ENCODE measurements around the gene PTPRJ. TPM values are rescaled to one million over a fixed set of nuclear protein-coding genes. Genes with fewer than 3 reads are reported as not detected.

PTPRJ gene
- total RNA-seq, 1 donor from 2014 or later, result 22.9 TPM

- no peak overlapping the region for H3K4me3 Mint-ChIP-seq (ENCODE audit: unreplicated experiment)
- H3K4me3 ChIP-seq (ENCODE audit: insufficient read depth, low read depth, low read length), result no peak overlapping the region
- no peaks in the 10 kb centered on the region for H3K27me3 Mint-ChIP-seq (ENCODE audit: low read depth, unreplicated experiment)
- H3K4me1 Mint-ChIP-seq (ENCODE audit: low read depth, unreplicated experiment), result no peaks in the 10 kb centered on the region
- no peaks in the 10 kb centered on the region for H3K36me3 Mint-ChIP-seq (ENCODE audit: low read depth, unreplicated experiment)
- H3K27ac ChIP-seq (ENCODE audit: low read depth, low read length), result no peak overlapping the region
- H3K4me1 ChIP-seq (ENCODE audit: insufficient read depth, low read length), result no peaks in the 10 kb centered on the region
- no peak for DNase-seq (ENCODE audit: low read depth)
- no peak overlapping the region for H3K27ac Mint-ChIP-seq (ENCODE audit: unreplicated experiment)
- H3K9me3 Mint-ChIP-seq (ENCODE audit: unreplicated experiment), result no peaks in the 10 kb centered on the region
- no peaks in the 10 kb centered on the region for H3K27me3 ChIP-seq (ENCODE audit: insufficient read depth, low read length)
- H3K36me3 ChIP-seq (ENCODE audit: insufficient read depth, low read length), result no peaks in the 10 kb centered on the region
- no peaks in the 10 kb centered on the region for H3K79me2 ChIP-seq (ENCODE audit: insufficient read depth, low read length)
- TF ChIP-seq, protein P1, sequence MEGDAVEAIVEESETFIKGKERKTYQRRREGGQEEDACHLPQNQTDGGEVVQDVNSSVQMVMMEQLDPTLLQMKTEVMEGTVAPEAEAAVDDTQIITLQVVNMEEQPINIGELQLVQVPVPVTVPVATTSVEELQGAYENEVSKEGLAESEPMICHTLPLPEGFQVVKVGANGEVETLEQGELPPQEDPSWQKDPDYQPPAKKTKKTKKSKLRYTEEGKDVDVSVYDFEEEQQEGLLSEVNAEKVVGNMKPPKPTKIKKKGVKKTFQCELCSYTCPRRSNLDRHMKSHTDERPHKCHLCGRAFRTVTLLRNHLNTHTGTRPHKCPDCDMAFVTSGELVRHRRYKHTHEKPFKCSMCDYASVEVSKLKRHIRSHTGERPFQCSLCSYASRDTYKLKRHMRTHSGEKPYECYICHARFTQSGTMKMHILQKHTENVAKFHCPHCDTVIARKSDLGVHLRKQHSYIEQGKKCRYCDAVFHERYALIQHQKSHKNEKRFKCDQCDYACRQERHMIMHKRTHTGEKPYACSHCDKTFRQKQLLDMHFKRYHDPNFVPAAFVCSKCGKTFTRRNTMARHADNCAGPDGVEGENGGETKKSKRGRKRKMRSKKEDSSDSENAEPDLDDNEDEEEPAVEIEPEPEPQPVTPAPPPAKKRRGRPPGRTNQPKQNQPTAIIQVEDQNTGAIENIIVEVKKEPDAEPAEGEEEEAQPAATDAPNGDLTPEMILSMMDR (IDR thresholded peaks at IDR 0.05; ENCODE audit: insufficient read depth, low read depth, low read length), result no peak
- TF ChIP-seq EZH2 (IDR thresholded peaks at IDR 0.05; ENCODE audit: insufficient read depth, low read length), result no peak
- H3K9ac ChIP-seq (ENCODE audit: low read length), result no peak overlapping the region
- no peak for FAIRE-seq
- no peak overlapping the region for H2AFZ ChIP-seq (ENCODE audit: low read depth, low read length)
- no peaks in the 10 kb centered on the region for H4K20me1 ChIP-seq (ENCODE audit: insufficient read depth, low read length)
- no peak overlapping the region for H3K4me2 ChIP-seq (ENCODE audit: low read length)
- no peaks in the 10 kb centered on the region for H3K9me3 ChIP-seq (ENCODE audit: insufficient read depth, low read depth, low read length)
Measured at GRCh38 chr11:48207881-48208280, 227.5 kb downstream of the PTPRJ start.

- no peaks in the 10 kb centered on the region for H3K4me1 ChIP-seq (ENCODE audit: insufficient read depth, low read length)
- no peaks in the 10 kb centered on the region for H3K9me3 ChIP-seq (ENCODE audit: insufficient read depth, low read depth, low read length)
- Mint-ChIP-seq H3K27ac (ENCODE audit: unreplicated experiment) (no peak overlapping the region), H3K27me3 (ENCODE audit: low read depth, unreplicated experiment) (no peaks in the 10 kb centered on the region), H3K4me1 (ENCODE audit: low read depth, unreplicated experiment) (no peaks in the 10 kb centered on the region), H3K9me3 (ENCODE audit: unreplicated experiment) (peaks cover 2% of the 10 kb centered on the region), H3K36me3 (ENCODE audit: low read depth, unreplicated experiment) (peaks cover under 1% of the 10 kb centered on the region), H3K4me3 (ENCODE audit: unreplicated experiment) (no peak overlapping the region)
- no peak overlapping the region for H3K4me3 ChIP-seq (ENCODE audit: insufficient read depth, low read depth, low read length)
- no peaks in the 10 kb centered on the region for H3K79me2 ChIP-seq (ENCODE audit: insufficient read depth, low read length)
- no peak overlapping the region for H3K27ac ChIP-seq (ENCODE audit: low read depth, low read length)
- H3K27me3 ChIP-seq (ENCODE audit: insufficient read depth, low read length), result no peaks in the 10 kb centered on the region
- no peak overlapping the region for H3K9ac ChIP-seq (ENCODE audit: low read length)
- no peak overlapping the region for H2AFZ ChIP-seq (ENCODE audit: low read depth, low read length)
- FAIRE-seq (no peak), DNase-seq (ENCODE audit: low read depth) (no peak)
- no peaks in the 10 kb centered on the region for H3K36me3 ChIP-seq (ENCODE audit: insufficient read depth, low read length)
- H4K20me1 ChIP-seq (ENCODE audit: insufficient read depth, low read length), result no peaks in the 10 kb centered on the region
- no peak for TF ChIP-seq EZH2 (IDR thresholded peaks at IDR 0.05; ENCODE audit: insufficient read depth, low read length)
- TF ChIP-seq, protein P1 (IDR thresholded peaks at IDR 0.05; ENCODE audit: insufficient read depth, low read depth, low read length), result no peak
- no peak overlapping the region for H3K4me2 ChIP-seq (ENCODE audit: low read length)
Measured at GRCh38 chr11:48210052-48210451, 229.7 kb downstream of the PTPRJ start.

DNA sequence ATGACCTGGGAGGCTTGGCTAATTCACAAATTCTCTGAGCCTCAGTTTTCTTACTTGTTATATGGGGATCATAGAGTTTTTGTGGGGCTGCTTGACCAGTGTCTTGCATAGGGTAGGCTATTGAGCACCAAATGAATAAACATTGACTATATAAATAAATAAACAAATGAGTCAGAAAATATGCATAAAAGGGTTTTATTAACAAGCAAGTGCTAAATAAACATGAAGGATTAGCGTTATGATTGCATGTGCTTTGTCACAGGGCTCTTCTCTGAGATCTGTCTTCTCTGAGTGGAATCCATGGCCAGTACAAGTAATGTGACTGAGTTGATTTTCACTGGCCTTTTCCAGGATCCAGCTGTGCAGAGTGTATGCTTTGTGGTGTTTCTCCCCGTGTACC, 236.2 kb downstream of the PTPRJ start, which contains the start of gene OR4B1:
OR4B1 (plus strand) TSS at position 301 of the 400 bp plus-strand sequence; CDS start at position 301, 0 bp downstream.
- Histone ChIP-seq H4K20me1 (ENCODE audit: insufficient read depth, low read length) (no peaks in the 10 kb centered on the region), H3K9ac (ENCODE audit: low read length) (no peak within 1 kb of the TSS), H3K4me2 (ENCODE audit: low read length) (no peak within 1 kb of the TSS), H3K4me3 (ENCODE audit: insufficient read depth, low read depth, low read length) (no peak within 1 kb of the TSS), H3K9me3 (ENCODE audit: insufficient read depth, low read depth, low read length) (no peaks in the 10 kb centered on the region), H3K27me3 (ENCODE audit: insufficient read depth, low read length) (no peaks in the 10 kb centered on the region), H3K36me3 (ENCODE audit: insufficient read depth, low read length) (no peaks in the 10 kb centered on the region), H2AFZ (ENCODE audit: low read depth, low read length) (no peak within 1 kb of the TSS), H3K4me1 (ENCODE audit: insufficient read depth, low read length) (no peaks in the 10 kb centered on the region), H3K79me2 (ENCODE audit: insufficient read depth, low read length) (no peaks in the 10 kb centered on the region), H3K27ac (ENCODE audit: low read depth, low read length) (no peak within 1 kb of the TSS)
- Mint-ChIP-seq H3K27me3 (ENCODE audit: low read depth, unreplicated experiment) (no peaks in the 10 kb centered on the region), H3K27ac (ENCODE audit: unreplicated experiment) (no peak within 1 kb of the TSS), H3K4me1 (ENCODE audit: low read depth, unreplicated experiment) (no peaks in the 10 kb centered on the region), H3K4me3 (ENCODE audit: unreplicated experiment) (no peak within 1 kb of the TSS), H3K36me3 (ENCODE audit: low read depth, unreplicated experiment) (peaks cover 2% of the 10 kb centered on the region), H3K9me3 (ENCODE audit: unreplicated experiment) (peaks cover 2% of the 10 kb centered on the region)
- TF ChIP-seq, protein P1 (IDR thresholded peaks at IDR 0.05; ENCODE audit: insufficient read depth, low read depth, low read length), result no peak
- no peak for TF ChIP-seq EZH2 (IDR thresholded peaks at IDR 0.05; ENCODE audit: insufficient read depth, low read length)
- FAIRE-seq, result no peak
- no peak for DNase-seq (ENCODE audit: low read depth)

Data from astrocyte (in vitro differentiated cells and primary cell).